Esophagus muscularis mucosa (tissue), 4 donors: ENCODE measurements around the gene CDH4. TPM values are rescaled to one million over a fixed set of nuclear protein-coding genes. Genes with fewer than 3 reads are reported as not detected.

Source experiments
- DNase-seq: peaks from one replicate; pipeline ENCODE4 v3.0.0-alpha.2; 2017; ENCODE audit errors: extremely low spot score
- H3K27ac ChIP-seq, 4 donors: fragments of 200-600 bp; sonication (generic); replicated peaks in 1 of 4; 1 replicate in 3 of 4; 2 replicates in 1 of 4; pipeline ENCODE4 v1.5.1; 2016 to 2019; ENCODE audit warnings: mild to moderate bottlenecking in 1 of 4
- H3K27me3 ChIP-seq, 4 donors: fragments of 200-600 bp; sonication (generic); one replicate each; pipeline versions ENCODE4 v1.5.1 to v1.6.0; 2016 to 2019
- H3K36me3 ChIP-seq, 4 donors: fragments of 200-600 bp; sonication (generic); one replicate each; pipeline ENCODE4 v1.5.1; 2016 to 2019
- H3K4me1 ChIP-seq, 4 donors: fragments of 200-600 bp; sonication (generic); one replicate each; pipeline ENCODE4 v1.5.1; 2016 to 2019
- H3K4me3 ChIP-seq, 4 donors: fragments of 200-600 bp; sonication (generic); 1 replicate in 2 of 4; 2 replicates in 2 of 4; pipeline ENCODE4 v1.5.1; 2016 to 2019; ENCODE audit warnings: mild to moderate bottlenecking in 4 of 4, moderate library complexity in 1 of 4
- H3K9me3 ChIP-seq, 4 donors: fragments of 200-600 bp; sonication (generic); 1 replicate in 3 of 4; 2 replicates in 1 of 4; pipeline ENCODE4 v1.5.1; 2016 to 2019
- CTCF ChIP-seq, 3 experiments: fragments of 200-600 bp in 2 of 3; fragments of 450-650 bp in 1 of 3; sonication (generic) in 2 of 3; IDR thresholded peaks; one replicate each; pipeline ENCODE4 v1.5.1; 2017 to 2019; ENCODE audit warnings: antibody characterized with exemption in 3 of 3, mild to moderate bottlenecking in 2 of 3, moderate library complexity in 1 of 3
- EP300 ChIP-seq: sonication (generic); formaldehyde crosslinking; IDR thresholded peaks from one replicate; pipeline ENCODE4 v1.6.1; 2017; ENCODE audit warnings: antibody characterized with exemption
- POLR2A ChIP-seq: fragments of 450-650 bp; IDR thresholded peaks from one replicate; pipeline ENCODE4 v1.6.1; 2017; ENCODE audit warnings: antibody characterized with exemption, moderate library complexity, mild to moderate bottlenecking, low read depth
- POLR2AphosphoS5 ChIP-seq, 2 donors: sonication (generic); formaldehyde crosslinking; IDR thresholded peaks; one replicate each; pipeline ENCODE4 v1.6.1; 2017; ENCODE audit warnings: antibody characterized with exemption in 2 of 2
- WGBS: methylation state at CpG from one replicate; pipeline ENCODE4 v1.1.5; 2018; 5-methylcytosine and 5-hydroxymethylcytosine counted together
- intact Hi-C: fragments of 100-400 bp; cut with DNase I; formaldehyde crosslinking; loops from one replicate; pipeline ENCODE4 v1.15.1; 2023
- total RNA-seq, 4 donors: library from RNA; depleted of rRNA; stranded (reverse); fragments of >200 nt; gene quantifications; one replicate each; pipeline versions ENCODE4 v1.1.0 to v1.2.1, GENCODE V29; 2016

The CDH4 gene
- total RNA-seq, 4 donors from 2014 or later = 0.42 to 1.3 (median 0.48) TPM

- no peak for TF ChIP-seq EP300
- no peak for TF ChIP-seq POLR2AphosphoS5 (IDR thresholded peaks at IDR 0.05)
- no peak for TF ChIP-seq POLR2A
- TF ChIP-seq CTCF (IDR thresholded peaks at IDR 0.05) = no peak
- Histone ChIP-seq H3K4me3 (no peak overlapping the region), H3K36me3 (no peaks in the 10 kb centered on the region), H3K27me3 (peaks cover 0 to 39% (median 0%) of the 10 kb centered on the region in 4 donors), H3K4me1 (no peaks in the 10 kb centered on the region), H3K27ac (no peak overlapping the region), H3K9me3 (no peaks in the 10 kb centered on the region)
- intact Hi-C loops = no loop called here
- DNase-seq = no peak
- 83% methylated on average over 8 of the region's 12 CpGs for WGBS
Measured at GRCh38 chr20:61281286-61281795, 29.3 kb downstream of the CDH4 start.

- no peaks in the 10 kb centered on the region for H3K9me3 ChIP-seq
- intact Hi-C loops = no loop called here
- no peak overlapping the region for H3K27ac ChIP-seq
- no peaks in the 10 kb centered on the region for H3K36me3 ChIP-seq
- H3K4me1 ChIP-seq = no peaks in the 10 kb centered on the region
- TF ChIP-seq POLR2A = no peak
- peaks cover 0 to 25% (median 0%) of the 10 kb centered on the region in 4 donors for H3K27me3 ChIP-seq
- H3K4me3 ChIP-seq = no peak overlapping the region
- 67% methylated on average over 5 of the region's 5 CpGs for WGBS
- no peak for DNase-seq
Measured at GRCh38 chr20:61284752-61285151, 32.7 kb downstream of the CDH4 start.

GRCh38 chr20:61285152-61285645 lies 33.1 kb downstream of the CDH4 start:
- Histone ChIP-seq H3K4me3 (no peak overlapping the region), H3K27ac (no peak overlapping the region), H3K9me3 (no peaks in the 10 kb centered on the region), H3K27me3 (peaks cover 0 to 21% (median 0%) of the 10 kb centered on the region in 4 donors), H3K4me1 (no peaks in the 10 kb centered on the region), H3K36me3 (no peaks in the 10 kb centered on the region)
- intact Hi-C loops = no loop called here
- 82% methylated on average over 15 of the region's 15 CpGs for WGBS
- DNase-seq = no peak
- TF ChIP-seq POLR2A (no peak), CTCF (IDR thresholded peaks at IDR 0.05) (no peak), EP300 (no peak), POLR2AphosphoS5 (IDR thresholded peaks at IDR 0.05) (no peak)

GRCh38 chr20:61285691-61286090 lies 33.6 kb downstream of the CDH4 start:
- no peak for DNase-seq
- Histone ChIP-seq H3K27me3 (peaks cover 0 to 17% (median 0%) of the 10 kb centered on the region in 4 donors), H3K4me1 (no peaks in the 10 kb centered on the region), H3K36me3 (no peaks in the 10 kb centered on the region), H3K9me3 (no peaks in the 10 kb centered on the region), H3K4me3 (no peak overlapping the region), H3K27ac (no peak overlapping the region)
- WGBS = 97% methylated on average over 6 of the region's 8 CpGs
- intact Hi-C loops = no loop called here
- TF ChIP-seq POLR2A = no peak
- no peak for TF ChIP-seq EP300
- no peak for TF ChIP-seq POLR2AphosphoS5 (IDR thresholded peaks at IDR 0.05)
- no peak for TF ChIP-seq CTCF (IDR thresholded peaks at IDR 0.05)

GRCh38 chr20:61287583-61288275 lies 35.7 kb downstream of the CDH4 start:
- TF ChIP-seq CTCF (IDR thresholded peaks at IDR 0.05) = no peak
- TF ChIP-seq EP300 = no peak
- TF ChIP-seq POLR2A = no peak
- TF ChIP-seq POLR2AphosphoS5 (IDR thresholded peaks at IDR 0.05) = no peak
- Histone ChIP-seq H3K36me3 (no peaks in the 10 kb centered on the region), H3K27ac (no peak overlapping the region), H3K4me1 (no peaks in the 10 kb centered on the region), H3K27me3 (peaks cover 0 to 13% (median 0%) of the 10 kb centered on the region in 4 donors), H3K9me3 (no peaks in the 10 kb centered on the region), H3K4me3 (no peak overlapping the region)
- intact Hi-C loops = no loop called here
- WGBS = 45% methylated on average over 10 of the region's 15 CpGs
- no peak for DNase-seq
